ENCODE measurements around the gene NCOR2. TPM values are rescaled to one million over a fixed set of nuclear protein-coding genes. Genes with fewer than 3 reads are reported as not detected.

Gene NCOR2
- total RNA-seq, 2 donors from 2014 or later = 185 to 207 TPM

- no peak for TF ChIP-seq CTCF (conservative IDR thresholded peaks at IDR 0.05)
- Mint-ChIP-seq H3K9me3 (peaks cover 8% of the 10 kb centered on the region), H3K4me1 (no peaks in the 10 kb centered on the region), H3K27ac (no peak overlapping the region), H3K4me3 (no peak overlapping the region), H3K36me3 (ENCODE audit: low read depth) (no peaks in the 10 kb centered on the region), H3K27me3 (ENCODE audit: insufficient read depth) (peaks cover 2% of the 10 kb centered on the region)
- Histone ChIP-seq H3K27me3 (ENCODE audit: control insufficient read depth, insufficient read depth, low read length, poor library complexity, severe bottlenecking) (no peaks in the 10 kb centered on the region), H3K36me3 (ENCODE audit: control insufficient read depth, insufficient read depth, low read length) (no peaks in the 10 kb centered on the region), H3K27ac (ENCODE audit: low read depth, low read length) (no peak overlapping the region), H3K9ac (ENCODE audit: extremely low read depth, low read length, poor library complexity, severe bottlenecking) (no peak overlapping the region), H3K9me3 (ENCODE audit: control insufficient read depth, low read length) (peaks cover 14% of the 10 kb centered on the region), H3K4me3 (ENCODE audit: low read length) (no peak overlapping the region), H3K4me1 (ENCODE audit: control insufficient read depth, insufficient read depth, low read length) (no peaks in the 10 kb centered on the region)
- 89 to 92% methylated on average over 9 to 10 of the region's 10 CpGs for WGBS, 2 experiments (ENCODE audit: insufficient coverage in 1 of 2, insufficient read length in 1 of 2)
- DNase-seq = no peak
Measured at GRCh38 chr12:124599074-124599999, 31.9 kb upstream of the NCOR2 start.

GRCh38 chr12:124597041-124597440 lies 29.6 kb upstream of the NCOR2 start:
- H3K36me3 Mint-ChIP-seq (ENCODE audit: low read depth) = no peaks in the 10 kb centered on the region
- WGBS, 2 experiments (ENCODE audit: insufficient coverage in 1 of 2, insufficient read length in 1 of 2) = 85 to 90% methylated on average over 2 of the region's 2 CpGs

GRCh38 chr12:124595444-124595843 lies 28.0 kb upstream of the NCOR2 start:
- Histone ChIP-seq H3K27me3 (ENCODE audit: control insufficient read depth, insufficient read depth, low read length, poor library complexity, severe bottlenecking) (no peaks in the 10 kb centered on the region), H3K27ac (ENCODE audit: low read depth, low read length) (no peak overlapping the region), H3K9me3 (ENCODE audit: control insufficient read depth, low read length) (peaks cover 14% of the 10 kb centered on the region), H3K4me3 (ENCODE audit: low read length) (no peak overlapping the region), H3K4me1 (ENCODE audit: control insufficient read depth, insufficient read depth, low read length) (no peaks in the 10 kb centered on the region), H3K36me3 (ENCODE audit: control insufficient read depth, insufficient read depth, low read length) (no peaks in the 10 kb centered on the region), H3K9ac (ENCODE audit: extremely low read depth, low read length, poor library complexity, severe bottlenecking) (no peak overlapping the region)
- TF ChIP-seq CTCF (conservative IDR thresholded peaks at IDR 0.05) = no peak
- Mint-ChIP-seq H3K9me3 (peaks cover 17% of the 10 kb centered on the region), H3K4me1 (no peaks in the 10 kb centered on the region), H3K27me3 (ENCODE audit: insufficient read depth) (peaks cover 2% of the 10 kb centered on the region), H3K4me3 (no peak overlapping the region), H3K27ac (no peak overlapping the region), H3K36me3 (ENCODE audit: low read depth) (no peaks in the 10 kb centered on the region)
- 79 to 91% methylated on average over 2 to 4 of the region's 4 CpGs for WGBS, 2 experiments (ENCODE audit: insufficient coverage in 1 of 2, insufficient read length in 1 of 2)
- DNase-seq = no peak

More at GRCh38 chr12:124597041-124597440, 29.6 kb upstream of the NCOR2 start:
- Mint-ChIP-seq H3K27ac (no peak overlapping the region), H3K9me3 (peaks cover 17% of the 10 kb centered on the region), H3K4me1 (no peaks in the 10 kb centered on the region), H3K27me3 (ENCODE audit: insufficient read depth) (peaks cover 2% of the 10 kb centered on the region), H3K4me3 (no peak overlapping the region)
- DNase-seq = no peak
- Histone ChIP-seq H3K27ac (ENCODE audit: low read depth, low read length) (no peak overlapping the region), H3K9ac (ENCODE audit: extremely low read depth, low read length, poor library complexity, severe bottlenecking) (no peak overlapping the region), H3K36me3 (ENCODE audit: control insufficient read depth, insufficient read depth, low read length) (no peaks in the 10 kb centered on the region), H3K4me1 (ENCODE audit: control insufficient read depth, insufficient read depth, low read length) (no peaks in the 10 kb centered on the region), H3K27me3 (ENCODE audit: control insufficient read depth, insufficient read depth, low read length, poor library complexity, severe bottlenecking) (no peaks in the 10 kb centered on the region), H3K9me3 (ENCODE audit: control insufficient read depth, low read length) (peaks cover 14% of the 10 kb centered on the region), H3K4me3 (ENCODE audit: low read length) (no peak overlapping the region)
- no peak for TF ChIP-seq CTCF (conservative IDR thresholded peaks at IDR 0.05)
